ENCODE measurements around the gene DCANP1. TPM values are rescaled to one million over a fixed set of nuclear protein-coding genes. Genes with fewer than 3 reads are reported as not detected.

Gene DCANP1
- total and polyA plus RNA-seq, 9 of the 15 experiments (the other 6 are each of a cell fraction or from before 2014, with no cell fraction given), result not detected

- 0 out of 2 replicates have a peak, but pooled peaks have one; percentile 57 for TF ChIP-seq HBP1 (CRISPR knock-in tag; IDR thresholded peaks at IDR 0.05)
- no peak for TF ChIP-seq DIDO1 (tag; IDR thresholded peaks at IDR 0.05; ENCODE audit: low read depth)
- TF ChIP-seq PTBP1 (IDR thresholded peaks at IDR 0.05; ENCODE audit: low read depth, low read length), result no peak
- no peak for TF ChIP-seq MECOM (CRISPR knock-in tag; IDR thresholded peaks at IDR 0.05)
- TF ChIP-seq PRDM10 (IDR thresholded peaks at IDR 0.05; ENCODE audit: partially characterized antibody), result no peak
- TF ChIP-seq ZNF77 (CRISPR knock-in tag; IDR thresholded peaks at IDR 0.05), result no peak
- no peak for TF ChIP-seq COPS2 (conservative IDR thresholded peaks at IDR 0.05)
- TF ChIP-seq STAT5A (IDR thresholded peaks at IDR 0.05; ENCODE audit: borderline replicate concordance, low read length), result no peak
- TF ChIP-seq ETV1 (tag; conservative IDR thresholded peaks at IDR 0.05; ENCODE audit: low read depth), result no peak
- TF ChIP-seq CHD1 (IDR thresholded peaks at IDR 0.05; ENCODE audit: low read length), result no peak
- TF ChIP-seq ARID3B (CRISPR knock-in tag; IDR thresholded peaks at IDR 0.05; ENCODE audit: borderline replicate concordance), result no peak
- TF ChIP-seq SPI1 (IDR thresholded peaks at IDR 0.05; ENCODE audit: borderline replicate concordance, low read depth, low read length), result no peak
- no peak for TF ChIP-seq USF1 (CRISPR knock-in tag; IDR thresholded peaks at IDR 0.05)
- TF ChIP-seq ZNF23 (CRISPR knock-in tag; IDR thresholded peaks at IDR 0.05), result no peak
- no peak for TF ChIP-seq ZNF609 (CRISPR knock-in tag; IDR thresholded peaks at IDR 0.05; ENCODE audit: borderline replicate concordance)
These were observed 10.4 kb upstream of the DCANP1 start (continued) for GRCh38 chr5:135457424-135458071.
